Measurements from ENCODE around the gene PTPRG. TPM values are rescaled to one million over a fixed set of nuclear protein-coding genes. Genes with fewer than 3 reads are reported as not detected.
A peak's percentile ranks its signal among the peaks of the same experiment; 100 is the strongest.

PTPRG gene
- total and polyA plus RNA-seq, 5 experiments from 2014 or later = not detected

GRCh38 chr3:62149962-62150361 lies 588.6 kb downstream of the PTPRG start:
- POLR2A ChIA-PET = interaction anchor here (0.6 kb wide), 1 partner anchor 244 kb away, joined by 5 read pairs; no protein-coding TSS in a partner anchor
- Mint-ChIP-seq H3K27ac (no peak overlapping the region), H3K4me1 (no peaks in the 10 kb centered on the region)

DNA sequence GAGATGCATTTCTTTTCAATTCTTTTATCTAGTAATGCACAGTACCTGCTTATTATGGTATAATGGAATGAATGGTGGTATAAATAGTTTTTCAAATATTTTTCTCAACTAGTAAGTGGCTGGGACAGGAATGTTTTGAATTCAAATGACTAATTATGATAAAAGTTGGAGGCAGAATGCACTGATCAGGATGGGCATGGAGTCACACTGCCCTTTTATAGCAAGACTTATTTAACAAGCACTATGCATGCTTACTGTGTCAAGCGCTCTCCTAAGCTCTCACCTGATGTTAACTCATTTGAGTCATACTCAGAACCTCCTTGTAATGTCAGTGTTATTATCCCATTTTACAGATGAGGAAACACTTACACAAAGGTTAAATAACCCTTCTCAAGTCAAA lies 590.2 kb downstream of the PTPRG start:
- H3K4me3 Mint-ChIP-seq = no peak overlapping the region
- ATAC-seq = no peak
- peaks cover 0 to 16% (median 3%) of the 10 kb centered on the region in 5 donors for H3K27me3 Mint-ChIP-seq
- H3K27ac Mint-ChIP-seq = no peak overlapping the region
- DNase-seq = no peak
- peaks cover 0 to 2% (median 0%) of the 10 kb centered on the region in 9 donors for H3K9me3 Mint-ChIP-seq
- POLR2A ChIA-PET = no interaction called here
- no peaks in the 10 kb centered on the region for H3K36me3 Mint-ChIP-seq
- H3K4me1 Mint-ChIP-seq = no peaks in the 10 kb centered on the region

More at GRCh38 chr3:62149962-62150361, 588.6 kb downstream of the PTPRG start:
- Mint-ChIP-seq H3K27me3 (peaks cover 0 to 13% (median 3%) of the 10 kb centered on the region in 5 donors), H3K4me3 (no peak overlapping the region), H3K36me3 (no peaks in the 10 kb centered on the region), H3K9me3 (peaks cover 0 to 5% (median 0%) of the 10 kb centered on the region in 9 donors)
- no peak for DNase-seq
- no peak for ATAC-seq

DNA sequence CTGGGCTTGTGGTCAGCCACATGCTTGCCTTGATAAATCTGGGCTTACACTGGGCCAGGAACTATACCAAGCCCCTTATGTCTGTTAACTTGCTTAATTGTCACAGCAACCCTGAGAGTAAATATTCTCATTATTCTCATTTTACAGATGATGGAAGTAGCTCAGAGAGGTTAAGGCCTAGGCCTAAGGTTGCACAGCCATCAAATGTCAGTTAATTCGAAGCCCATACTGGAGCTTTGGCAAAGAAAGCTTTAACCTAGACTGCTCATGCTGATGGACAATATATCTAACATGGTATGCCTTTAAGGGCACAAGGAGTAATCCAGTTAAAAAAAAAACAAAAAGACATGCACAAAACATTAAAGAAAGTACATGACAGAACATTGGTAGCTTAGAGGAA lies 591.9 kb downstream of the PTPRG start:
- ATAC-seq = no peak
- Mint-ChIP-seq H3K36me3 (no peaks in the 10 kb centered on the region), H3K27ac (no peak overlapping the region), H3K27me3 (peaks cover 0 to 14% (median 4%) of the 10 kb centered on the region in 5 donors), H3K9me3 (peaks cover 0 to 4% (median 0%) of the 10 kb centered on the region in 9 donors), H3K4me1 (no peaks in the 10 kb centered on the region), H3K4me3 (no peak overlapping the region)
- POLR2A ChIA-PET = no interaction called here
- no peak for DNase-seq

DNA sequence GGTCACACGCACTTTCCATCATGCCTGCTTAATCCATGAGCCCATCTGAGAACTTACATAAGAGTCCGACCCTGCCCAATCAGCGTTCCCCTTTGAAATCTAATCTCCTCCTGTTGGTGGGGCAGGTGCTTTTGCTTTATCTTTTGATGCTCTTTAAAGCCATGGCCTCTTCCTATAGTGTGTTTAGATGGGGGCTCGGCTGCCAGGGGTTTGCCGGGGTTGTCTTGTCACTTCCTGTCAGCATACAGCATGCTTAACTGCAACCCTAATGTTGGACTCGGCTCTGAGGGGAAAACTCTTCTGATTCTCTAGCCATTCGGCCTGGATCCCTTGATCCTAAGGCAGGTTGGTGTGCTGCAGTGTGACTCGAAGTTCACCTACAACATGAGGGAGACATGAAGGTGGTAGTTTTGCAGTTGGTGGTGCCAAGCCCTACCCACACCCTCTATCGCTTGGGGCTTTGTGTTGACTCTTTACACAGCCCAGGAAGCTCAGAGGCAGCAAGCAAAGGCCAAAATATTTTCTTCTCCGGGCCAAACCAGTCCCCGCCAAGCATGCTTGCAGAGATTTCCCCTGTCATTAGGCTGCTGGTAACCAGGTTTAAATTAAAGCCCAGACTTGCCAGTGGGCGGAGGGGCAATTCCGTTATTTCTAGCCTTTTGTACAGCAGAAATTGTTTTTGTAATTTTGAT lies 593.2 kb downstream of the PTPRG start:
- H3K4me3 Mint-ChIP-seq = no peak overlapping the region
- peaks cover 0 to 4% (median 0%) of the 10 kb centered on the region in 9 donors for H3K9me3 Mint-ChIP-seq
- ATAC-seq (no peak), DNase-seq (no peak)
- H3K36me3 Mint-ChIP-seq = no peaks in the 10 kb centered on the region
- POLR2A ChIA-PET = no interaction called here
- no peaks in the 10 kb centered on the region for H3K4me1 Mint-ChIP-seq
- peak overlapping the region in 1 of 10 donors; percentile 50 for H3K27ac Mint-ChIP-seq
- H3K27me3 Mint-ChIP-seq = peaks cover 0 to 11% (median 3%) of the 10 kb centered on the region in 5 donors

GRCh38 chr3:62159056-62159708 lies 597.8 kb downstream of the PTPRG start:
- ATAC-seq (no peak), DNase-seq (no peak)
- Mint-ChIP-seq H3K27ac (no peak overlapping the region), H3K36me3 (no peaks in the 10 kb centered on the region), H3K4me3 (no peak overlapping the region), H3K9me3 (peaks cover 0 to 4% (median 0%) of the 10 kb centered on the region in 9 donors), H3K4me1 (no peaks in the 10 kb centered on the region), H3K27me3 (peaks cover 0 to 7% (median 3%) of the 10 kb centered on the region in 5 donors)
- POLR2A ChIA-PET = no interaction called here

DNA sequence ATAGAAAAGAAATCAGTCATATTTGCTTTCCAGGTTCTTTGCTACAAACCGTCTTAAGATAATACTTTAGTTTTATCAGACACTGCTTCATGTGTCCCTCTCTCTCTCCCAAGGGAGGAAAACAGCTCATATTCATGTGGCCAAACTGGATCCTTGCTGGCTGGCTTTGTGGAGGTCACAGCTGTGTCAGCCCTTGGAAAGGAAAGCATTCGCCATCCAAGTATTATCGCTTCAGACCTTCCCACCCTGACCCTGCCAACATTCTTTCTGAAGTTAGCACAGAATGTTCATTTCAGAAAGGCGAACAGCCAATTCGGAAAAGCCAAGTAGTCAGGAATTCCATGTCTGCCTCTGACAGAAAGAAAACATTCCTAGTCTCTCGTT lies 598.3 kb downstream of the PTPRG start:
- Mint-ChIP-seq H3K27ac (no peak overlapping the region), H3K4me1 (no peaks in the 10 kb centered on the region)
- POLR2A ChIA-PET = no interaction called here

GRCh38 chr3:62161371-62161770 lies 600.0 kb downstream of the PTPRG start:
- POLR2A ChIA-PET = no interaction called here
- Mint-ChIP-seq H3K27me3 (peaks cover 0 to 7% (median 3%) of the 10 kb centered on the region in 5 donors), H3K27ac (no peak overlapping the region), H3K4me3 (no peak overlapping the region), H3K36me3 (no peaks in the 10 kb centered on the region), H3K9me3 (peaks cover 0 to 4% (median 0%) of the 10 kb centered on the region in 9 donors), H3K4me1 (no peaks in the 10 kb centered on the region)
- no peak for ATAC-seq
- DNase-seq = no peak

More for the DNA sequence above, 598.3 kb downstream of the PTPRG start:
- DNase-seq (no peak), ATAC-seq (no peak)
- no peaks in the 10 kb centered on the region for H3K36me3 Mint-ChIP-seq
- H3K27me3 Mint-ChIP-seq = peaks cover 0 to 7% (median 2%) of the 10 kb centered on the region in 5 donors
- H3K9me3 Mint-ChIP-seq = peaks cover 0 to 4% (median 0%) of the 10 kb centered on the region in 9 donors
- no peak overlapping the region for H3K4me3 Mint-ChIP-seq

- no peak for DNase-seq
- no peak overlapping the region for H3K27ac Mint-ChIP-seq
- H3K4me1 Mint-ChIP-seq = no peaks in the 10 kb centered on the region
- H3K27me3 Mint-ChIP-seq = peaks cover 0 to 24% (median 2%) of the 10 kb centered on the region in 5 donors
- H3K4me3 Mint-ChIP-seq = no peak overlapping the region
- POLR2A ChIA-PET = no interaction called here
- ATAC-seq = no peak
- H3K9me3 Mint-ChIP-seq = no peaks in the 10 kb centered on the region
- H3K36me3 Mint-ChIP-seq = no peaks in the 10 kb centered on the region
Measured at GRCh38 chr3:62164196-62164595, 602.8 kb downstream of the PTPRG start.

DNA sequence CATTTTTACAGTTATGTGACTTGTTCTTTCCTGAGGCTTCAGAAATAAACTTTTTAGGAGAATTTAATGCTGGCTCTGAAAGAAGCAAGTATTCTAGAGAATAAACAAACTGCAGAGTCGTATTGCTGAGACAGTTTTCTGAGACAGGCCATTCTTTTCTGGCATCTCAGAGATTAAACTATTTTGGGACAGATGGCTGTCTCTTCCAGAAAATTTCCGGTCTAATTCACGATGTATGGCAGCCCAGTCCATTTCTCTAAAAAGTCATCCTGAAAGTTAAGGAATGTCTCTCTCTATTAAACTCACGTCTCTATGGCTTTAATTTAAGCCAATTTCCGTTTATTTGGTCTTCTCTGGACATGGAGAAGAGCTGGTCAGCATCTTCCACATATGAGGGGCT lies 603.4 kb downstream of the PTPRG start:
- ATAC-seq (no peak), DNase-seq (no peak)
- Mint-ChIP-seq H3K27me3 (peaks cover 2 to 30% (median 3%) of the 10 kb centered on the region in 5 donors), H3K36me3 (no peaks in the 10 kb centered on the region), H3K9me3 (no peaks in the 10 kb centered on the region), H3K4me1 (no peaks in the 10 kb centered on the region), H3K27ac (no peak overlapping the region), H3K4me3 (no peak overlapping the region)
- POLR2A ChIA-PET = no interaction called here

- Mint-ChIP-seq H3K27ac (peak overlapping the region in 2 of 10 donors; percentile 10 to 31), H3K27me3 (peaks cover 2 to 32% (median 5%) of the 10 kb centered on the region in 5 donors), H3K4me3 (no peak overlapping the region), H3K4me1 (no peaks in the 10 kb centered on the region), H3K36me3 (no peaks in the 10 kb centered on the region), H3K9me3 (peaks cover 0 to 8% (median 1%) of the 10 kb centered on the region in 9 donors)
- POLR2A ChIA-PET = no interaction called here
- ATAC-seq (no peak), DNase-seq (no peak)
Measured at GRCh38 chr3:62167566-62168262, 606.3 kb downstream of the PTPRG start.

DNA sequence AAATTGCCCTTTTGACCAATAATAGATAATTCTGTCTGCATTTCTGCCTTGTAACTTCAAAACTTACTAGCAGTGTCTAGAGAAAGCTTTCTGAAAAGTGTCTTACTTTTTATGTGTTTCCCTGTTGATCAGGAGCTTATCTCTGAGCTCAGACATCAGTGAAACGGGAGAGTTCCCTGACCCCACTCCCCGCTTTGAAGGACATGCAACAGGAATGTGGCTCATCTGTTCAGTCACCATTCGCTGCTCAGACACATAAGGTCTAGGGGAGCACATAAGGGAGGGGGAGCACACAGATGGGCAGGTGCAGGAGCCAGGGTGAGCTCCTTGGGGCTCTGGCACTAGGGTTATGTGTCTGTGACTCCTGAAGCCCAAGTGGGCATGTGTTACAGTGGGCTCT lies 607.0 kb downstream of the PTPRG start:
- POLR2A ChIA-PET = no interaction called here
- Mint-ChIP-seq H3K9me3 (peaks cover 0 to 8% (median 3%) of the 10 kb centered on the region in 9 donors), H3K27me3 (peaks cover 2 to 32% (median 4%) of the 10 kb centered on the region in 5 donors)

GRCh38 chr3:62169906-62170660 lies 608.7 kb downstream of the PTPRG start:
- POLR2A ChIA-PET = no interaction called here
- H3K27ac Mint-ChIP-seq = no peak overlapping the region
- peaks cover 0 to 8% (median 3%) of the 10 kb centered on the region in 9 donors for H3K9me3 Mint-ChIP-seq
- no peaks in the 10 kb centered on the region for H3K36me3 Mint-ChIP-seq
- ATAC-seq (no peak), DNase-seq (no peak)
- peaks cover 2 to 32% (median 4%) of the 10 kb centered on the region in 5 donors for H3K27me3 Mint-ChIP-seq
- H3K4me3 Mint-ChIP-seq = no peak overlapping the region
- H3K4me1 Mint-ChIP-seq = no peaks in the 10 kb centered on the region

More for the DNA sequence above, 607.0 kb downstream of the PTPRG start:
- ATAC-seq (no peak), DNase-seq (no peak)
- Mint-ChIP-seq H3K36me3 (no peaks in the 10 kb centered on the region), H3K4me1 (no peaks in the 10 kb centered on the region), H3K27ac (no peak overlapping the region), H3K4me3 (no peak overlapping the region)
